Muscle layer of duodenum (tissue), 2 donors: ENCODE measurements around the gene UGCG.
A peak's percentile ranks its signal among the peaks of the same experiment; 100 is the strongest.
"Not testable (repeated sequence)": the region's sequence is repeated elsewhere in the genome, so short reads cannot be mapped to it uniquely, and the experiment has no call there.

Experiments used
- H3K27ac ChIP-seq: one replicate; pipeline ENCODE4 v1.7.0; 2013; ENCODE audit warnings: mild to moderate bottlenecking, low read length
- H3K27me3 ChIP-seq: one replicate; pipeline ENCODE4 v1.7.0; 2013; ENCODE audit warnings: low read depth, mild to moderate bottlenecking, control low read depth, low read length
- H3K36me3 ChIP-seq, 2 donors: one replicate each; pipeline ENCODE4 v1.7.0; 2013; ENCODE audit warnings: low read length in 2 of 2, control low read depth in 1 of 2, mild to moderate bottlenecking in 1 of 2; ENCODE audit not compliant: insufficient read depth in 2 of 2, control insufficient read depth in 1 of 2
- H3K4me1 ChIP-seq, 2 donors: one replicate each; pipeline ENCODE4 v1.7.0; 2013; ENCODE audit warnings: low read length in 2 of 2, mild to moderate bottlenecking in 2 of 2, control low read depth in 1 of 2, moderate library complexity in 1 of 2; ENCODE audit not compliant: insufficient read depth in 2 of 2, control insufficient read depth in 1 of 2
- H3K4me3 ChIP-seq, 2 donors: one replicate each; pipeline ENCODE4 v1.7.0; 2013; ENCODE audit warnings: low read length in 2 of 2, low read depth in 1 of 2, mild to moderate bottlenecking in 1 of 2
- H3K9me3 ChIP-seq, 2 donors: one replicate each; pipeline ENCODE4 v1.7.0; 2013; ENCODE audit warnings: low read length in 2 of 2, control low read depth in 1 of 2, mild to moderate bottlenecking in 1 of 2; ENCODE audit not compliant: control insufficient read depth in 1 of 2
- donor health status: healthy.

UGCG gene

GRCh38 chr9:111957856-111958631, 61.4 kb downstream of the UGCG start:
- Histone ChIP-seq H3K36me3 (no peaks in the 10 kb centered on the region), H3K4me3 (peak overlapping the region in 1 of 2 donors; percentile 27), H3K4me1 (peaks cover 0 to 3% of the 10 kb centered on the region in 2 donors), H3K27me3 (no peaks in the 10 kb centered on the region), H3K9me3 (no peaks in the 10 kb centered on the region), H3K27ac (peak overlapping the region; percentile 64)

- Histone ChIP-seq H3K36me3 (no peaks in the 10 kb centered on the region), H3K4me1 (peaks cover 0 to 3% of the 10 kb centered on the region in 2 donors), H3K9me3 (no peaks in the 10 kb centered on the region), H3K4me3 (no peak overlapping the region), H3K27me3 (no peaks in the 10 kb centered on the region), H3K27ac (peak overlapping the region; percentile 65)
Measured at GRCh38 chr9:111959468-111960359, 63.1 kb downstream of the UGCG start.

- not testable (repeated sequence) for H3K27me3 ChIP-seq, H3K36me3 ChIP-seq, H3K4me1 ChIP-seq, H3K4me3 ChIP-seq, H3K9me3 ChIP-seq
- H3K27ac ChIP-seq: peak overlapping the region; percentile 44
Measured at GRCh38 chr9:111960485-111960884, 63.9 kb downstream of the UGCG start.

- H3K4me1 ChIP-seq: peaks cover 0 to 7% of the 10 kb centered on the region in 2 donors
- no peak overlapping the region for H3K4me3 ChIP-seq
- no peaks in the 10 kb centered on the region for H3K9me3 ChIP-seq
- H3K36me3 ChIP-seq: no peaks in the 10 kb centered on the region
- no peaks in the 10 kb centered on the region for H3K27me3 ChIP-seq
- H3K27ac ChIP-seq: no peak overlapping the region
Measured at GRCh38 chr9:111961009-111961408, 64.4 kb downstream of the UGCG start.

GRCh38 chr9:111961575-111961974, 65.0 kb downstream of the UGCG start:
- Histone ChIP-seq H3K4me3 (no peak overlapping the region), H3K27me3 (no peaks in the 10 kb centered on the region), H3K4me1 (peaks cover 0 to 7% of the 10 kb centered on the region in 2 donors), H3K27ac (no peak overlapping the region), H3K36me3 (no peaks in the 10 kb centered on the region), H3K9me3 (no peaks in the 10 kb centered on the region)

- H3K4me1 ChIP-seq: peaks cover 0 to 7% of the 10 kb centered on the region in 2 donors
- H3K4me3 ChIP-seq: no peak overlapping the region
- H3K9me3 ChIP-seq: no peaks in the 10 kb centered on the region
- no peaks in the 10 kb centered on the region for H3K36me3 ChIP-seq
- no peaks in the 10 kb centered on the region for H3K27me3 ChIP-seq
- H3K27ac ChIP-seq: no peak overlapping the region
Measured at GRCh38 chr9:111962021-111962420, 65.4 kb downstream of the UGCG start.

- H3K9me3 ChIP-seq: no peaks in the 10 kb centered on the region
- no peaks in the 10 kb centered on the region for H3K27me3 ChIP-seq
- no peaks in the 10 kb centered on the region for H3K36me3 ChIP-seq
- no peak overlapping the region for H3K4me3 ChIP-seq
- no peak overlapping the region for H3K27ac ChIP-seq
- H3K4me1 ChIP-seq: peaks cover 0 to 3% of the 10 kb centered on the region in 2 donors
Measured at GRCh38 chr9:111963995-111964394, 67.4 kb downstream of the UGCG start.

GRCh38 chr9:111965566-111966019, 69.0 kb downstream of the UGCG start:
- Histone ChIP-seq H3K4me1 (peaks cover 0 to 3% of the 10 kb centered on the region in 2 donors), H3K36me3 (no peaks in the 10 kb centered on the region), H3K4me3 (no peak overlapping the region), H3K9me3 (no peaks in the 10 kb centered on the region), H3K27me3 (no peaks in the 10 kb centered on the region), H3K27ac (no peak overlapping the region)

GRCh38 chr9:111966124-111966723, 69.6 kb downstream of the UGCG start:
- H3K27me3 ChIP-seq: no peaks in the 10 kb centered on the region
- no peaks in the 10 kb centered on the region for H3K36me3 ChIP-seq
- H3K4me3 ChIP-seq: no peak overlapping the region
- no peaks in the 10 kb centered on the region for H3K9me3 ChIP-seq
- no peak overlapping the region for H3K27ac ChIP-seq
- peaks cover 0 to 3% of the 10 kb centered on the region in 2 donors for H3K4me1 ChIP-seq

GRCh38 chr9:111966861-111967291, 70.3 kb downstream of the UGCG start:
- Histone ChIP-seq H3K4me1 (peaks cover 0 to 3% of the 10 kb centered on the region in 2 donors), H3K27me3 (no peaks in the 10 kb centered on the region), H3K36me3 (no peaks in the 10 kb centered on the region), H3K4me3 (no peak overlapping the region), H3K27ac (no peak overlapping the region), H3K9me3 (no peaks in the 10 kb centered on the region)

GRCh38 chr9:111967621-111968020, 71.0 kb downstream of the UGCG start:
- Histone ChIP-seq H3K27me3 (no peaks in the 10 kb centered on the region), H3K9me3 (no peaks in the 10 kb centered on the region), H3K27ac (no peak overlapping the region), H3K36me3 (no peaks in the 10 kb centered on the region), H3K4me1 (peaks cover 0 to 3% of the 10 kb centered on the region in 2 donors), H3K4me3 (no peak overlapping the region)
